Smooth muscle cell (in vitro differentiated cells): Measurements from ENCODE around the gene STX5. TPM values are rescaled to one million over a fixed set of nuclear protein-coding genes. Genes with fewer than 3 reads are reported as not detected.
A peak's percentile ranks its signal among the peaks of the same experiment; 100 is the strongest.

Experiments used
- DNase-seq: peaks from one replicate; lab custom pipeline; 2025; ENCODE audit not compliant: unreplicated experiment; lab: John Stamatoyannopoulos, UW
- H2AFZ ChIP-seq: fragments of 200-600 bp; sonication (generic); 2 replicates; pipeline ENCODE4 v1.6.0; 2016; ENCODE audit warnings: antibody characterized with exemption, low read depth, mild to moderate bottlenecking
- H3F3A ChIP-seq: fragments of 200-600 bp; sonication (generic); 2 replicates; pipeline ENCODE4 v1.6.0; 2017; ENCODE audit warnings: antibody characterized with exemption, low read depth
- H3K27ac ChIP-seq: fragments of 200-600 bp; sonication (generic); 2 replicates; pipeline ENCODE4 v1.5.1; 2016; ENCODE audit warnings: low read depth, mild to moderate bottlenecking
- H3K27me3 ChIP-seq: fragments of 200-600 bp; sonication (generic); 2 replicates; pipeline ENCODE4 v1.6.1; 2016; ENCODE audit warnings: low read depth, mild to moderate bottlenecking
- H3K36me3 ChIP-seq: fragments of 200-600 bp; sonication (generic); 2 replicates; pipeline ENCODE4 v1.5.1; 2016; ENCODE audit warnings: low read depth
- H3K4me1 ChIP-seq: fragments of 200-600 bp; sonication (generic); 2 replicates; pipeline ENCODE4 v1.5.1; 2016; ENCODE audit warnings: low read depth
- H3K4me2 ChIP-seq: fragments of 200-600 bp; sonication (generic); 2 replicates; pipeline ENCODE4 v1.6.0; 2016; ENCODE audit warnings: mild to moderate bottlenecking
- H3K4me3 ChIP-seq: fragments of 200-600 bp; sonication (generic); 2 replicates; pipeline ENCODE4 v1.5.1; 2016; ENCODE audit warnings: mild to moderate bottlenecking
- H3K79me2 ChIP-seq: fragments of 200-600 bp; sonication (generic); 2 replicates; pipeline ENCODE4 v1.6.0; 2016; ENCODE audit warnings: low read depth, mild to moderate bottlenecking
- H3K9ac ChIP-seq: fragments of 200-600 bp; sonication (generic); 2 replicates; pipeline ENCODE4 v1.6.0; 2016; ENCODE audit warnings: low read depth
- H3K9me3 ChIP-seq: fragments of 200-600 bp; sonication (generic); replicated peaks from 2 replicates; pipeline ENCODE4 v1.5.1; 2016; ENCODE audit warnings: low read depth
- H4K20me1 ChIP-seq: fragments of 200-600 bp; sonication (generic); 2 replicates; pipeline ENCODE4 v1.6.0; 2016; ENCODE audit warnings: low read depth
- CTCF ChIP-seq: fragments of 200-600 bp; sonication (generic); IDR thresholded peaks from 2 replicates; pipeline ENCODE4 v1.5.1; 2017; ENCODE audit warnings: borderline replicate concordance, mild to moderate bottlenecking, antibody characterized with exemption; ENCODE audit not compliant: insufficient read depth, poor library complexity, severe bottlenecking
- WGBS: methylation state at CpG from one replicate; pipeline ENCODE4 v1.1.7; 2016; ENCODE audit warnings: low lambda C conversion rate; 5-methylcytosine and 5-hydroxymethylcytosine counted together
- polyA plus RNA-seq: library from polyadenylated mRNA; unstranded; fragments of >200 nt; fragmentation: Nextera tagmentation; extraction: Ambion mirVana; gene quantifications from 2 replicates; pipeline ENCODE4 v1.2.1, GENCODE V29; 2016
- total RNA-seq: library from RNA; depleted of rRNA; stranded (reverse); fragments of >200 nt; gene quantifications from 2 replicates; pipeline ENCODE4 v1.2.3, GENCODE V29; 2014

Gene STX5
- total and polyA plus RNA-seq, 2 experiments from 2014 or later = 44.6 to 67.9 TPM

DNA sequence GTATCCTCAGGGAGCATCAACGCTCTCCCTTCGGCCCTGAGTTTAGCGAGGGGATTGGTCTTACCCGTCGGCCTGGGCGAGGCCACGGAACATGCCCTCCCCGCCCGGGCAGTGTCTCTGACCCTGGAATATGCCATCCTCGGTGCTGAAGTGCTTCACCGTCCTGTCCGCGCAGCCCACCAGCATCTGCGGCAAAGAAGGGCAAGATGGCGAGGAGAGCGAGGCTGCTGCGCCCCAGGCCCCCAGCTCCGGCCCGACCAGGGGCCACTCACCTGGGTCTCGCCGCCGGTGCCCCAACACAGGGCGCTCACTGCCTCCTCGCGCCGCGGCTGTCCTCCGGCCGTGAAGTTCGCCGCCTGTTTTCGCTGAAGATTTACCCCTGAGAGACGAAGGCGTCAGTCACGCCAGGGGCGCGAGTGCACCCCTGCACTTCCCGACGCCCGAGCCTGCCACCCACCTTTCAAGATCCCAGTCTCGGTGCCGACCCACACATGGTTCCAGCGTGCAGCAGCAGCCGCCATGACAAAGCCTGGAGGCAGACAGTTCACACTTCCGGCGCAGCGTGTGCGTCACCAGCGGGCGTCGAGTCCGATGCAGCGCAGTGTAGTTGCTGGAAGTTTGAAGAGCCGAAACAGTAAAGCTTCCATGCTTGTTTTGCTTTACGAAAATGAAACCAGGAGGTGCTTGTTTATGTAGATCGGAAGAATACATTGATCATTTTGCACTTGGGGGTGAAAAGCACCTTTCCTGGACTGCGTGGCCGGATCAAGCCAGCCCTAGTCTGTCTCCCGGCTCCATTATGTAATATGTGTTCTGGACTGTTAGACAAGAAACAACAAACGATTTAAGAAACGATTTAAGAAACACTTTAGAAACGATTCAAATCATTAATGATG lies 7.4 kb upstream of the STX5 start, which contains the start of gene WDR74:
WDR74 (minus strand) TSS at position 541 of the 896 bp plus-strand sequence; CDS start at position 521, 20 bp downstream.
- no peaks in the 10 kb centered on the region for H3K27me3 ChIP-seq
- H3K9me3 ChIP-seq = no peaks in the 10 kb centered on the region
- peaks cover 33% of the 10 kb centered on the region for H3K79me2 ChIP-seq
- H3K4me3 ChIP-seq = peak within 1 kb of the TSS; percentile 89
- peaks cover 11% of the 10 kb centered on the region for H3K4me1 ChIP-seq
- TF ChIP-seq CTCF = no peak
- peak within 1 kb of the TSS; percentile 96 for H3K9ac ChIP-seq
- peak within 1 kb of the TSS; percentile 40 for H2AFZ ChIP-seq
- WGBS = 1% methylated on average over 56 of the region's 62 CpGs
- DNase-seq = peak; percentile 51
- H3F3A ChIP-seq = peaks cover 29% of the 10 kb centered on the region
- H3K27ac ChIP-seq = peak within 1 kb of the TSS; percentile 100
- no peaks in the 10 kb centered on the region for H4K20me1 ChIP-seq
- H3K4me2 ChIP-seq = peak within 1 kb of the TSS; percentile 87
- no peaks in the 10 kb centered on the region for H3K36me3 ChIP-seq

- no peak overlapping the region for H3K4me2 ChIP-seq
Measured at GRCh38 chr11:62835336-62835735, 3.5 kb upstream of the STX5 start.

DNA sequence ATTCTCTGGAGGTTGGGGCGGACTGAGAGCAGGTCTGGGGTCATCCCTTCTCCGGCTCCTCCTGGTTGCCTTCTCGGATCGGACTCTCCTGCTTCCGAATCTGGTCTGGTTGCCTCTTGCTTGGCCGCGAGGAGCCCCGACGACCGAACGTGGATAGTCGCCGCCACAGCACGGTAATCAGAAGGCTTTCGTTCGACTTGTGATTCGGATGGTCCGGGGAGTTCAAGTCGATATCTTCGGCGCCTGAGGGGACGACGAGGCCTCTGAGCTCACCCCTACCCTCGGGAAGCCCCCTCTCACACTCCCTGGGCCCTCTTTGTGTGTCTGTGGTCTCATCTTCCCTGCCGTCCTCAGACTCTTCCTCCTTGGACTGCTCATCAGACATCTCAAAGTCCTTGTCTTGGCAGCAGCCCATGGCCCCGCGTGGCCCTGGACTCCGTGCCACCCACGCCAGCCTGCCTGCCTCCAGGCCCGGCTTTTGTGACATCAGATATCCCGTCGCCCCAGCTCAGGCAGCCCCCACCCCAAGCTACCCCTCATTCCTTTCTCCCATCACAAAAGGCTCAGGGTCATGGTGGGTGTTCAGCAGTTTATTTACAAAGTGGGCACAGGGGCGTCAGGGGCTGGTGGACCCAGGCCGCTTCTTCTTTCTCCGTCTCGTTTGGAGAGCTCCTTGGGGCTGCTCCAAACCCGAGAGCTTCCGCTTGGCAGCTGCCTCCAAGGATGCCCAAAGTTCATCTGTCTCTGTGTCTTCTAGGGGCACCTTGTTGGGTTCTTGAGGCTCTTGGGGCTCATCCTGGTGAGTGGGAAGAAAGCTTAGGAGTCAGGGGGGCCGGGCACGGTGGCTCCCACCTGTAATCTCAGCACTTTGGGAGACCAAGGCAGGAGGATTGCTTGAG lies 734 bp upstream of the STX5 start, which contains the start of gene TEX54:
TEX54 (minus strand) TSS at position 506 of the 899 bp plus-strand sequence.
- peak within 1 kb of the TSS; percentile 99 for H3K9ac ChIP-seq
- no peaks in the 10 kb centered on the region for H3K36me3 ChIP-seq
- peaks cover 72% of the 10 kb centered on the region for H3K79me2 ChIP-seq
- H3K4me1 ChIP-seq = peaks cover 8% of the 10 kb centered on the region
- no peak for TF ChIP-seq CTCF
- 15% methylated on average over 38 of the region's 40 CpGs for WGBS
- peak within 1 kb of the TSS; percentile 98 for H3K27ac ChIP-seq
- no peak within 1 kb of the TSS for H2AFZ ChIP-seq
- peak within 1 kb of the TSS; percentile 100 for H3K4me3 ChIP-seq
- peaks cover 39% of the 10 kb centered on the region for H4K20me1 ChIP-seq
- peak within 1 kb of the TSS; percentile 99 for H3K4me2 ChIP-seq
- no peaks in the 10 kb centered on the region for H3F3A ChIP-seq
- H3K27me3 ChIP-seq = no peaks in the 10 kb centered on the region
- peak; percentile 67 for DNase-seq
- no peaks in the 10 kb centered on the region for H3K9me3 ChIP-seq

More at GRCh38 chr11:62835336-62835735, 3.5 kb upstream of the STX5 start:
- Histone ChIP-seq H4K20me1 (peaks cover 12% of the 10 kb centered on the region), H3K27ac (no peak overlapping the region), H3K36me3 (no peaks in the 10 kb centered on the region), H2AFZ (no peak overlapping the region), H3K79me2 (peaks cover 61% of the 10 kb centered on the region), H3K4me3 (no peak overlapping the region), H3K27me3 (no peaks in the 10 kb centered on the region), H3K9ac (no peak overlapping the region), H3K4me1 (peaks cover 5% of the 10 kb centered on the region), H3K9me3 (no peaks in the 10 kb centered on the region), H3F3A (peaks cover 5% of the 10 kb centered on the region)
- no peak for TF ChIP-seq CTCF
- WGBS = 94% methylated on average over 7 of the region's 8 CpGs
- DNase-seq = no peak
